Measurements from ENCODE around the gene SETD9. TPM values are rescaled to one million over a fixed set of nuclear protein-coding genes. Genes with fewer than 3 reads are reported as not detected.

SETD9 gene, protein sequence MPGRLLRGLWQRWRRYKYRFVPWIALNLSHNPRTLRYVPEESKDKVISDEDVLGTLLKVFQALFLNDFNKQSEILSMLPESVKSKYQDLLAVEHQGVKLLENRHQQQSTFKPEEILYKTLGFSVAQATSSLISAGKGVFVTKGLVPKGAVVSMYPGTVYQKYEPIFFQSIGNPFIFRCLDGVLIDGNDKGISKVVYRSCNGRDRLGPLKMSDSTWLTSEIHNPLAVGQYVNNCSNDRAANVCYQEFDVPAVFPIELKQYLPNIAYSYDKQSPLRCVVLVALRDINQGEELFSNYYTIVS
- total RNA-seq, result 10 to 100 TPM in 2 of 4 donors, 1 to 10 TPM in 2; 5.6 to 11.7 (median 9.7) TPM

DNA sequence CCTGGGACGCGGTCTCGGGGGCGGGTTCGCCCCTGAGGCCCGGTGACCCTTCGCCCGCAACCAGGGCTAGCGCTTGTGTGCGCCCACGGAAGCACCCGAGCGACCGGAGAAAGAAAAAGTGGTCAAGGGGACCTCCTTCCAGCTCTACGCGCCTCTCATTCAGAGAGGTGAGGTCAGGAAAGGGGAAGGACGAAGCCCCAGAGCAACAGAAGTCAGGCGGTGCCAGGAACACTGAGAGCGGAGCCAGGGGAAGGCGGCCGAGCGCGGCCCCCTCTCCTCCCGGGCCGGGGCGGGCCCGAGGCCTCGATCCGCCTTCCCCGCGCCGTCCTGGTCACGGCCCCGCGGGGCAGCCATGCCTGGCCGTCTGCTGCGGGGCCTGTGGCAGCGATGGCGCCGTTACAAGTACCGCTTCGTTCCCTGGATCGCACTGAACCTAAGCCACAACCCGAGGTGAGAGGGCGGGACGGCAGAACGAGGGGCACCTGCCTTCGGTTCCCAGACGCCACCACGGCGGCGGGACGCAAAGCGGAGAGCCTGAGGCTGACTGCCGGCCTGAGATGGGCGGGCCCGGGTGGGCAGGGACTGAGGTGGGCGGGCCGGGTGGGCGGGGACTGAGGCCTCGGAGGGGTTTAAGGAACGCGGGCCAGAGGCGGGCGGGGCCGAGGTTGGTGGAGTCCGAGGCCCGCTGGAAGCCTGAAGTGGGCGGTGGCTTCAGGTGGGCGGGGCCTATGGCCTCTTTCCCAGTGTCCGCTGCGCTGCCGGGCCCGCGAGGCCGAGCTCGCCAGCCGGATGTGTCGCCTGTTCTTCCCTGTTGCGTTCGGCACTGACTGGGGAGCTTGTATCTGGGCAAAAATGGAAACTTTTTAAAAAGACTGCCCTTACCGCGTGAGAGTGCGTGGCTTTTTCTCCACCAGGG, at the start of gene SETD9:
TSS of gene SETD9 (plus strand) at position 303 of the 916 bp plus-strand sequence. CDS start at position 353, 50 bp downstream.
- H3K4me3 ChIP-seq, result peak within 1 kb of the TSS; percentile 61 to 76 (median 70)
- no peaks in the 10 kb centered on the region for H3K9me3 ChIP-seq
- peaks cover 0 to 6% (median 0%) of the 10 kb centered on the region in 3 donors for H3K36me3 ChIP-seq
- TF ChIP-seq POLR2A (IDR thresholded peaks at IDR 0.05), result peak; percentile 72
- TF ChIP-seq, protein P1, sequence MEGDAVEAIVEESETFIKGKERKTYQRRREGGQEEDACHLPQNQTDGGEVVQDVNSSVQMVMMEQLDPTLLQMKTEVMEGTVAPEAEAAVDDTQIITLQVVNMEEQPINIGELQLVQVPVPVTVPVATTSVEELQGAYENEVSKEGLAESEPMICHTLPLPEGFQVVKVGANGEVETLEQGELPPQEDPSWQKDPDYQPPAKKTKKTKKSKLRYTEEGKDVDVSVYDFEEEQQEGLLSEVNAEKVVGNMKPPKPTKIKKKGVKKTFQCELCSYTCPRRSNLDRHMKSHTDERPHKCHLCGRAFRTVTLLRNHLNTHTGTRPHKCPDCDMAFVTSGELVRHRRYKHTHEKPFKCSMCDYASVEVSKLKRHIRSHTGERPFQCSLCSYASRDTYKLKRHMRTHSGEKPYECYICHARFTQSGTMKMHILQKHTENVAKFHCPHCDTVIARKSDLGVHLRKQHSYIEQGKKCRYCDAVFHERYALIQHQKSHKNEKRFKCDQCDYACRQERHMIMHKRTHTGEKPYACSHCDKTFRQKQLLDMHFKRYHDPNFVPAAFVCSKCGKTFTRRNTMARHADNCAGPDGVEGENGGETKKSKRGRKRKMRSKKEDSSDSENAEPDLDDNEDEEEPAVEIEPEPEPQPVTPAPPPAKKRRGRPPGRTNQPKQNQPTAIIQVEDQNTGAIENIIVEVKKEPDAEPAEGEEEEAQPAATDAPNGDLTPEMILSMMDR (IDR thresholded peaks at IDR 0.05), result peak in 1 of 6 experiments; percentile 4
- peak within 1 kb of the TSS; percentile 91 to 96 (median 94) for H3K27ac ChIP-seq
- no peaks in the 10 kb centered on the region for H3K27me3 ChIP-seq
- H3K4me1 ChIP-seq, result peaks cover 0 to 5% (median 0%) of the 10 kb centered on the region in 4 donors
- DNase-seq, result peak; percentile 98 to 100 (median 99)

DNA sequence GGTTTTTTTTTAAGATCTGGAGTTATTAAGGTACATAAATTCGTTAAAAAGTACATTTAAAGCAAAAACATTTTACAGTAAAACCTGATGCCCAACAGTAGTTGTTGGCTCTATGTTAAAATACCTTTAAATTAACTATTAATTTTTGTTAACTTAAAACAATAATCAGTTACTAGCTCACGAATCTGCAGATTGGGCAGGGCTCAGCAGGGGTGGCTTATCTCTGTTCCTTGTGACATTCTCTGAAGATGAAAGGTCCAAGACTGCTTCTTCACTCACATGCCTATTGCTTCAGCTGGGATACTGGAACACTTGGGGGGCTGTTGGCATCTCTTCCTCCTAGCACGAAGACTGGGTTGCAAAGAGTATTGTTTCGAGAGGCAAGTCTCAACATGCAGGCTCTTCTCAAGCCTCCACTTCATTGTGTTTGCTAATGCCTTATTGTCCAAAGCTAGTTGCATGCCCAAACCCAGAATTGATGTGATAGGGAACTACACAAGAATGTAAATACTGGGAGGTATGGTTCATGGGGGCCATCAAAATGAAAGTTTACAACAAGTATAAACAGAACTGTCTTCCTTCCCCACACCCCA, 47.4 kb upstream of the SETD9 start:
- Histone ChIP-seq H3K36me3 (peaks cover 0 to 41% (median 0%) of the 10 kb centered on the region in 3 donors), H3K9me3 (no peaks in the 10 kb centered on the region), H3K4me1 (peaks cover 0 to 3% (median under 1%) of the 10 kb centered on the region in 4 donors), H3K27ac (no peak overlapping the region), H3K4me3 (no peak overlapping the region), H3K27me3 (no peaks in the 10 kb centered on the region)
- TF ChIP-seq, protein P1 (IDR thresholded peaks at IDR 0.05), result no peak
- TF ChIP-seq POLR2A (IDR thresholded peaks at IDR 0.05), result no peak
- no peak for DNase-seq

DNA sequence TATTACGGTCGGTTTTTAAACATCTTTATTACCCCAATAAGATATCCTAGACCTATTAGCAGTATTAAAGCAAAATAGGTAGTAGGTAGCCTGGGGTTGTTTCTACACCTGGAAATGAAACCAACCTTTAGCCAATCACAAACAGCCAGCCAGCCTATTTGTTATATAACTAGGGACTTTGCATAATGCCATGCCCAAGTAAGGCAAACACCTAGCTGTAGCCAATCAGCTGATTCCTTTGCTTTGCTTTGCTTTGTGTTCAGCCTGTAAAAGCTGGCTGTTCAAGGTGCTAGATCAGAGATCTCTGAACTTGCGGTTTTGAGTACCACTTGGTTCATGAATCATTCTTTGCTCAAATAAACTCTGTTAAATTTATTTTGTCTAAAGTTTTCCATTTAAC, 46.5 kb upstream of the SETD9 start:
- Histone ChIP-seq H3K4me1 (peaks cover 0 to 3% (median 0%) of the 10 kb centered on the region in 4 donors), H3K4me3 (no peak overlapping the region), H3K27me3 (no peaks in the 10 kb centered on the region), H3K27ac (no peak overlapping the region), H3K9me3 (no peaks in the 10 kb centered on the region), H3K36me3 (peaks cover 0 to 42% (median 0%) of the 10 kb centered on the region in 3 donors)
- TF ChIP-seq POLR2A (IDR thresholded peaks at IDR 0.05), result no peak
- no peak for DNase-seq

DNA sequence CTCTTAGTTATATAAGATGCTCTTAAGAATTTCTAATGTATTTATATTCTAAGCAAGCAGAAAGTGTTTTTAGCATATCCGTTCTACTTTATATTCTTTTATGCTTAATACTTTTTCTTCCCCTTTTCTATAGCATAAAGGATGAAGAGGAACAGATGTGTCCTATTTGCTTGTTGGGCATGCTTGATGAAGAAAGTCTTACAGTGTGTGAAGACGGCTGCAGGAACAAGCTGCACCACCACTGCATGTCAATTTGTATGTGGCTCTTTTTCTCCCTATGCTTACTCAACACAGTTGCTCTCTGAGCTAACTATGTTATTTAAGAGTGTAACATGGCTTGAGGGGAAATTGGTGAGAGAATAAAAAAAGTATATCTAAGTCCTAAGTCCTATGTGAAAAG, 37.6 kb upstream of the SETD9 start:
- Histone ChIP-seq H3K36me3 (peaks cover 0 to 42% (median 0%) of the 10 kb centered on the region in 3 donors), H3K9me3 (no peaks in the 10 kb centered on the region)
- no peak for TF ChIP-seq POLR2A (IDR thresholded peaks at IDR 0.05)

DNA sequence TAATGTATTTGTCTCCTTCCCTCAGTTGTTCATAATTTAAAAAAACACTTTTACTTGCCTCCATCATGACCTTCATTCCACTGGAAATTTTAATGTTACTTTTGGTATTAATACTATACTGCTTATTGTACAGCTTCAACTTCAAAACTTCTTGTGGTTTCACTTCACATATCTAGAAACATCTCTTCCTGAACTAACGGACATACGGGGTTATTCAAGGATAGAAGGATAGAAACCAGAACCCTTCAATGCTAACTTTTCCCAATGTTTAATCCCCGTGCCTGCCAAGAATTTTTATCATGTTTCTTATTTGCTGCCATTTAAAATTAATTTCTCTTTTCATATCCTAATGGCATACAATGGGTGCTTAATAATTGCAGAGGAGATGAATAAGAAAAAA, 36.3 kb upstream of the SETD9 start:
- Histone ChIP-seq H3K4me3 (no peak overlapping the region), H3K27me3 (no peaks in the 10 kb centered on the region), H3K27ac (no peak overlapping the region), H3K36me3 (peaks cover 0 to 50% (median 0%) of the 10 kb centered on the region in 3 donors), H3K9me3 (no peaks in the 10 kb centered on the region), H3K4me1 (no peaks in the 10 kb centered on the region)
- TF ChIP-seq, protein P1 (IDR thresholded peaks at IDR 0.05), result no peak
- DNase-seq, result no peak

More for the DNA sequence above, 37.6 kb upstream of the SETD9 start:
- DNase-seq, result no peak
- H3K27me3 ChIP-seq, result no peaks in the 10 kb centered on the region
- H3K4me1 ChIP-seq, result no peaks in the 10 kb centered on the region
- H3K27ac ChIP-seq, result no peak overlapping the region
- H3K4me3 ChIP-seq, result no peak overlapping the region

DNA sequence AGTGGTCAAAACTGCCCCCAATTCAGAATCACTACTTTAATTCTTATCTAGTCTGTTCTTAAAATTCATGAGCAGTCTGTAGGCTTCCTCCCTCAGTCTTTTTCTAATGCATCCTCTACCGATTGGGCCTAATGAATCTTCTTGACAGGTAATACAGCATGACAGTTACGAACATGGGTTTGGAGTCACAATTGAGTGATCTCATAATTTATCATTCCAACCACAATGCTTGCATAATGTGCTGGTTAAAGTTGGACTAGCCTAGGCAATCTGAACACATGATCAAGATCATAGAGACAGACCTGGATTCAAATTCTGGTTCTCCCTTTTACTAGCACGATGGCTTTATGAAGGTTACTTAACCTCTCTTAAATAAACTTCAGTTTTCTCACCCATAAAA, 33.1 kb upstream of the SETD9 start:
- Histone ChIP-seq H3K27ac (no peak overlapping the region), H3K27me3 (no peaks in the 10 kb centered on the region), H3K4me1 (no peaks in the 10 kb centered on the region), H3K4me3 (no peak overlapping the region), H3K9me3 (no peaks in the 10 kb centered on the region), H3K36me3 (peaks cover 0 to 79% (median 0%) of the 10 kb centered on the region in 3 donors)
- no peak for TF ChIP-seq POLR2A (IDR thresholded peaks at IDR 0.05)
- TF ChIP-seq, protein P1 (IDR thresholded peaks at IDR 0.05), result no peak
- DNase-seq, result no peak

All from Peyer's patch (tissue), 4 donors.